ENCODE data around the gene HBD. TPM values are rescaled to one million over a fixed set of nuclear protein-coding genes. Genes with fewer than 3 reads are reported as not detected.
A peak's percentile ranks its signal among the peaks of the same experiment; 100 is the strongest.

Gene HBD
- total and polyA plus RNA-seq, 9 of the 15 experiments (the other 6 are each of a cell fraction or from before 2014, with no cell fraction given) = 11.8 to 169 (median 36.0) TPM

DNA sequence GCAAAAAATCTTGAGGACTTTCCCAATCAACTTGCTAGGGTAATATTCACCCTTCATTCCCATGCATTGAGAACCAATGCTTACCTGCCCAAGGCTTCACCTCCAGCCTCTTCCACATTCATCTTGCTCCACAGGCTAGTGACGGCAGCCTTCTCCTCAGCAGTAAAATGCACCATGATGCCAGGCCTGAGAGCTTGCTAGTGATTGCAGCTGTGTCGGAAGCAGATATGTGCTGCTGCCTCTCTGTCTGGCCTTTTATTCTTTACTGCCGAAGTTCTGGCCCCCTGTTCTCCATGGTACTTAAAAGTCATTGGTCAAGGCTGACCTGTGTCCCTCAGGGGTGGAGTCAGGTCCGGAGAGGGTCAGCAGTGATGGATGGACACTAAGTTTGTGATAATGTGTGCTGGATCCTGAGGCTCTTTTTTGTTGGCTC lies 35.4 kb upstream of the HBD start, which contains the start of gene HBE1 (continued):
- TF ChIP-seq ELF1 (tag; IDR thresholded peaks at IDR 0.05) = no peak
- peak; percentile 98 for TF ChIP-seq POLR2A (conservative IDR thresholded peaks at IDR 0.05)
- TF ChIP-seq, protein P1, sequence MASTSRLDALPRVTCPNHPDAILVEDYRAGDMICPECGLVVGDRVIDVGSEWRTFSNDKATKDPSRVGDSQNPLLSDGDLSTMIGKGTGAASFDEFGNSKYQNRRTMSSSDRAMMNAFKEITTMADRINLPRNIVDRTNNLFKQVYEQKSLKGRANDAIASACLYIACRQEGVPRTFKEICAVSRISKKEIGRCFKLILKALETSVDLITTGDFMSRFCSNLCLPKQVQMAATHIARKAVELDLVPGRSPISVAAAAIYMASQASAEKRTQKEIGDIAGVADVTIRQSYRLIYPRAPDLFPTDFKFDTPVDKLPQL (IDR thresholded peaks at IDR 0.05; ENCODE audit: extremely low read depth, insufficient read length) = peak; percentile 60
- TF ChIP-seq ZNF395 (CRISPR knock-in tag; IDR thresholded peaks at IDR 0.05) = no peak
- TF ChIP-seq RUNX1 (IDR thresholded peaks at IDR 0.05; ENCODE audit: low read depth) = no peak
- TF ChIP-seq BCL6 (CRISPR knock-in tag; IDR thresholded peaks at IDR 0.05) = no peak
- TF ChIP-seq CHCHD3 (CRISPR knock-in tag; IDR thresholded peaks at IDR 0.05) = no peak
- TF ChIP-seq XRCC5 (IDR thresholded peaks at IDR 0.05; ENCODE audit: low read depth, low read length) = no peak
- TF ChIP-seq ZNF561 (CRISPR knock-in tag; conservative IDR thresholded peaks at IDR 0.05) = no peak
- TF ChIP-seq ZNF146 (CRISPR knock-in tag; IDR thresholded peaks at IDR 0.05; ENCODE audit: unreplicated experiment) = no peak
- TF ChIP-seq SMAD1 (IDR thresholded peaks at IDR 0.05; ENCODE audit: low read depth, low read length, partially characterized antibody) = peak; percentile 51
- TF ChIP-seq, protein P2, sequence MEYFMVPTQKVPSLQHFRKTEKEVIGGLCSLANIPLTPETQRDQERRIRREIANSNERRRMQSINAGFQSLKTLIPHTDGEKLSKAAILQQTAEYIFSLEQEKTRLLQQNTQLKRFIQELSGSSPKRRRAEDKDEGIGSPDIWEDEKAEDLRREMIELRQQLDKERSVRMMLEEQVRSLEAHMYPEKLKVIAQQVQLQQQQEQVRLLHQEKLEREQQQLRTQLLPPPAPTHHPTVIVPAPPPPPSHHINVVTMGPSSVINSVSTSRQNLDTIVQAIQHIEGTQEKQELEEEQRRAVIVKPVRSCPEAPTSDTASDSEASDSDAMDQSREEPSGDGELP (CRISPR knock-in tag; IDR thresholded peaks at IDR 0.05; ENCODE audit: borderline replicate concordance) = 0 out of 2 replicates have a peak, but pooled peaks have one; percentile 15
- peak in 1 of 2 experiments; percentile 60; a peak in 1 of 4 replicates for TF ChIP-seq HDAC1 (IDR thresholded peaks at IDR 0.05)
- no peak for TF ChIP-seq KAT2B (IDR thresholded peaks at IDR 0.05; ENCODE audit: low read depth, low read length)
- TF ChIP-seq OTX1 (CRISPR knock-in tag; IDR thresholded peaks at IDR 0.05) = no peak
- no peak for TF ChIP-seq ZNF3 (CRISPR knock-in tag; IDR thresholded peaks at IDR 0.05)
- no peak for TF ChIP-seq CREB1 (IDR thresholded peaks at IDR 0.05)
- peak; percentile 7; the same call in 1 of the 2 replicates for TF ChIP-seq CREB1 (CRISPR knock-in tag; IDR thresholded peaks at IDR 0.05)
- no peak for TF ChIP-seq RBM39 (optimal IDR thresholded peaks at IDR 0.05; ENCODE audit: low read depth, low read length)
- no peak for TF ChIP-seq ZNF316 (IDR thresholded peaks at IDR 0.05)
- TF ChIP-seq NCOA4 (IDR thresholded peaks at IDR 0.05; ENCODE audit: partially characterized antibody) = no peak
- TF ChIP-seq CBFA2T3 (IDR thresholded peaks at IDR 0.05) = 0 out of 2 replicates have a peak, but pooled peaks have one; percentile 22
- TF ChIP-seq SUPT5H (IDR thresholded peaks at IDR 0.05) = peak; percentile 87
- TF ChIP-seq CHD2 (IDR thresholded peaks at IDR 0.05; ENCODE audit: low read depth, low read length) = no peak
- TF ChIP-seq RBM15 (IDR thresholded peaks at IDR 0.05; ENCODE audit: insufficient read depth, low read length) = no peak
- no peak for TF ChIP-seq SLC30A9 (CRISPR knock-in tag; IDR thresholded peaks at IDR 0.05)
- TF ChIP-seq ZNF212 (CRISPR knock-in tag; IDR thresholded peaks at IDR 0.05) = no peak
- no peak for TF ChIP-seq ZNF699 (CRISPR knock-in tag; IDR thresholded peaks at IDR 0.05; ENCODE audit: insufficient replicate concordance)
- peak; percentile 40; the same call in 1 of the 2 replicates for TF ChIP-seq NR2C1 (IDR thresholded peaks at IDR 0.05)
- TF ChIP-seq NR2C1 (tag; IDR thresholded peaks at IDR 0.05) = peak; percentile 80
- no peak for TF ChIP-seq GABPB1 (CRISPR knock-in tag; IDR thresholded peaks at IDR 0.05)
- no peak for TF ChIP-seq NELFE (IDR thresholded peaks at IDR 0.05; ENCODE audit: insufficient read depth, insufficient read length)
- TF ChIP-seq DIDO1 (tag; IDR thresholded peaks at IDR 0.05; ENCODE audit: low read depth) = no peak

Measured in K562 (cell line).